Keratinocyte (primary cell): ENCODE measurements around the gene ZBTB38.

Experiments used
- CTCF ChIP-seq, 3 experiments: IDR thresholded peaks in 1 of 3; conservative IDR thresholded peaks in 1 of 3; optimal IDR thresholded peaks in 1 of 3; 2 replicates in 2 of 3; 3 replicates in 1 of 3; pipeline versions ENCODE3 to v1.5.1; 2011; ENCODE audit warnings: low read length in 3 of 3, mild to moderate bottlenecking in 3 of 3, moderate library complexity in 2 of 3, control low read depth in 1 of 3, inconsistent platforms in 1 of 3; ENCODE audit not compliant: insufficient read depth in 2 of 3; ENCODE audit errors: extremely low read depth in 1 of 3
- EZH2 ChIP-seq: IDR thresholded peaks from one replicate; pipeline ENCODE4 v1.6.1; 2012; ENCODE audit warnings: inconsistent platforms, mild to moderate bottlenecking, low read length, moderate library complexity

GRCh38 chr3:141402476-141403171 is 34.3 kb downstream of the ZBTB38 start:
- TF ChIP-seq CTCF (optimal IDR thresholded peaks at IDR 0.05 in 1 of 3, IDR thresholded peaks at IDR 0.05 in 1 of 3, conservative IDR thresholded peaks at IDR 0.05 in 1 of 3; ENCODE audit: extremely low read depth in 1 of 3, insufficient read depth in 2 of 3, low read length in 3 of 3): no peak
- TF ChIP-seq EZH2: no peak
